Sigmoid colon (tissue), 4 donors: ENCODE data around the gene DOK6.

ENCODE experiments used
- CTCF ChIP-seq, 4 experiments: fragments of 450-650 bp in 3 of 4; fragments of 200-600 bp in 1 of 4; IDR thresholded peaks; one replicate each; pipeline ENCODE4 v1.5.1; 2016 to 2019; ENCODE audit warnings: antibody characterized with exemption in 4 of 4, mild to moderate bottlenecking in 3 of 4, moderate library complexity in 2 of 4
- EP300 ChIP-seq, 4 donors: sonication (generic); formaldehyde crosslinking; IDR thresholded peaks; one replicate each; pipeline ENCODE4 v1.6.1; 2017; ENCODE audit warnings: antibody characterized with exemption in 4 of 4
- POLR2AphosphoS5 ChIP-seq, 4 donors: sonication (generic); formaldehyde crosslinking; IDR thresholded peaks; one replicate each; pipeline ENCODE4 v1.6.1; 2017; ENCODE audit warnings: antibody characterized with exemption in 4 of 4

- TF ChIP-seq CTCF (IDR thresholded peaks at IDR 0.05) (no peak), POLR2AphosphoS5 (IDR thresholded peaks at IDR 0.05) (no peak), EP300 (IDR thresholded peaks at IDR 0.05) (no peak)
These were observed 230.6 kb downstream of the DOK6 start for GRCh38 chr18:69631281-69631680.
